GM10266 (cell line): Measurements from ENCODE around the gene RNPS1.

Experiments
- DNase-seq: peaks from one replicate; pipeline ENCODE4 v3.0.0; 2012; ENCODE audit errors: extremely low spot score
- TF ChIP-seq, protein P1 (sequence below): IDR thresholded peaks from 2 replicates; pipeline ENCODE4 v1.5.1; 2012; ENCODE audit warnings: mild to moderate bottlenecking, low read depth; ENCODE audit not compliant: control insufficient read depth, insufficient read depth; ENCODE audit errors: missing control alignments

Gene RNPS1

GRCh38 chr16:2267913-2268666, at the start of gene RNPS1:
Gene RNPS1 (minus strand): TSS chr16:2268126. CDS start chr16:2264643, 3,483 bp downstream.
- DNase-seq = peak; percentile 100
- TF ChIP-seq, protein P1, sequence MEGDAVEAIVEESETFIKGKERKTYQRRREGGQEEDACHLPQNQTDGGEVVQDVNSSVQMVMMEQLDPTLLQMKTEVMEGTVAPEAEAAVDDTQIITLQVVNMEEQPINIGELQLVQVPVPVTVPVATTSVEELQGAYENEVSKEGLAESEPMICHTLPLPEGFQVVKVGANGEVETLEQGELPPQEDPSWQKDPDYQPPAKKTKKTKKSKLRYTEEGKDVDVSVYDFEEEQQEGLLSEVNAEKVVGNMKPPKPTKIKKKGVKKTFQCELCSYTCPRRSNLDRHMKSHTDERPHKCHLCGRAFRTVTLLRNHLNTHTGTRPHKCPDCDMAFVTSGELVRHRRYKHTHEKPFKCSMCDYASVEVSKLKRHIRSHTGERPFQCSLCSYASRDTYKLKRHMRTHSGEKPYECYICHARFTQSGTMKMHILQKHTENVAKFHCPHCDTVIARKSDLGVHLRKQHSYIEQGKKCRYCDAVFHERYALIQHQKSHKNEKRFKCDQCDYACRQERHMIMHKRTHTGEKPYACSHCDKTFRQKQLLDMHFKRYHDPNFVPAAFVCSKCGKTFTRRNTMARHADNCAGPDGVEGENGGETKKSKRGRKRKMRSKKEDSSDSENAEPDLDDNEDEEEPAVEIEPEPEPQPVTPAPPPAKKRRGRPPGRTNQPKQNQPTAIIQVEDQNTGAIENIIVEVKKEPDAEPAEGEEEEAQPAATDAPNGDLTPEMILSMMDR = no peak

GRCh38 chr16:2317231-2318020, 49.5 kb upstream of the RNPS1 start:
- DNase-seq = no peak
- TF ChIP-seq, protein P1 = no peak

GRCh38 chr16:2308089-2308962, 40.4 kb upstream of the RNPS1 start:
- TF ChIP-seq, protein P1 = no peak

DNA sequence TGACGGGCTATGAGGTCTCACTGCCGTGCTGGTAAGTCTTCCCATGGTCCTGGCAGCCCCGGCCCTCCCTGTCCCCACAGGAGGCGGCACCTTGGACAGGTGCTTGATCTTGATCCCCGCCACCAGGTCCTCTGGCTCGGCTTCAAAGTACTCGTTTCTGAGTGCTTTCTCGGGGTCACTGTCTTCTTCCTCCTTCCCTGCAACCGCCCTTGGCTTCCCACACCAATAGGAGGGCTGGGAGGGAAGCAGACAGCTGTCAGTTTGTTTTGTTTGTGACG, 31.9 kb upstream of the RNPS1 start:
- TF ChIP-seq, protein P1 = no peak
- no peak for DNase-seq

More at GRCh38 chr16:2308089-2308962, 40.4 kb upstream of the RNPS1 start:
- DNase-seq = no peak

GRCh38 chr16:2299121-2299914, 31.4 kb upstream of the RNPS1 start:
- TF ChIP-seq, protein P1 = no peak
- DNase-seq = no peak

GRCh38 chr16:2298621-2299020, 30.7 kb upstream of the RNPS1 start:
- DNase-seq = no peak
- TF ChIP-seq, protein P1 = no peak
